IPS DF 4.7 (cell line): ENCODE data around the gene ZNF275.
"Not testable (repeated sequence)": the region's sequence is repeated elsewhere in the genome, so short reads cannot be mapped to it uniquely, and the experiment has no call there.

Source experiments
- DNase-seq: peaks from one replicate; pipeline ENCODE4 v3.0.0-alpha.2; 2013; ENCODE audit warnings: low spot score; ENCODE audit errors: extremely low read depth

ZNF275 gene

GRCh38 chrX:153319295-153320046, 14.5 kb upstream of the ZNF275 start:
- no peak for DNase-seq

DNA sequence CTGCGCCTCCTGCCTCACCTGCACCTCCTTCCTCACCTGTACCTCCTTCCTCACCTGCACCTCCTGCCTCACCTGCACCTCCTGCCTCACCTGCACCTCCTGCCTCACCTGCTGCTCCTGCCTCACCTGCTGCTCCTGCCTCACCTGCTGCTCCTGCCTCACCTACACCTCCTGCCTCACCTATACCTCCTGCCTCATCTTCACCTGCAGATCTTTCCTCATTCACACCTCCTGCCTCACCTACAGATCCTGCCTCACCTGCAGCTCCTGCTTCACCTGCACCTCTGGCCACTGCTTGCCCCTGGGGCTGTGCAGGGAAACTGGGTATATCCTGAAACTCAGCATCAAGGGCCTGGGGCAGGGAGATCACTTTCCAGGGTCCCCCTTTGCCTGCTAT, 13.9 kb upstream of the ZNF275 start:
- DNase-seq, result not testable (repeated sequence)

GRCh38 chrX:153320555-153321184, 13.3 kb upstream of the ZNF275 start:
- no peak for DNase-seq

- no peak for DNase-seq
Measured at GRCh38 chrX:153321381-153322124, 12.4 kb upstream of the ZNF275 start, which contains the start of gene PNMA6F. TSS of gene PNMA6F (minus strand) at chrX:153321767. CDS start at chrX:153320674, 1,093 bp downstream.

DNA sequence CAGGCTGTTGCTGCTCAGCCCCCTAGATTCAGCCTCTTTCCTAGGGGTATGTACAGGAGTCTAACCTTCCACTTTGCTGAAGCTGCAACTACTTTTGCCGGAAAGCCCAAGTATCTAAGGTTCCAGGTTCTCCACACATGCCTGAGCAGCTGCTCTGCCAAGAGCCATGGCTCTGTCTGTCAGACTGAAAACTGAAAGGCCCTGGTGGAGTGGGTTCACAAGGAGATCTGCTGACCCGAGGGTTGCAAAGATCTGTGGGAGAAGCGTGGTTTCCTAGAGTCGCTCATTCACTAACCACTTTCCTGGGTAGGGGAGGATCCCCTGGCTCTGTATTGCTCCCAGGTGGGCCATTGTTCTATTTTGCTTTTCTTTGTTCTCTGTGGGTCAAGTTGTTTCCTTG, 6.4 kb upstream of the ZNF275 start:
- DNase-seq, result no peak

DNA sequence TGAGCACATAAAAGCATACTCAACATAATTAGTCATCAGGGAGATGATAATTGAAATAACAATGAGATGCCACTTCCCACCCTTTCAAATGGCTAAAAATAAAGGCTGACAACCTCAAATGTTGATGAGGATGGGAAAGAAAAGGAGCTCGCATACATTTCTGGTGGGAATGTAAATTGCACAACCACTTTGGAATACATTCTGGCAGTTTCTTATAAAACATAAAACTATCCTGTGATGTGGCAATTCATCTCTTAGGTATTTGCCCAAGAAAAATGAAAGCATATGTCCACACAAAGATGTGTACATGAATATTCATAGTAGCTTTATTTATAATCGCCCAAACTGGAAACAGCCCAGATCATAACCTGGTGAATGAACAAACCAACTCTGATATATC, 687 bp upstream of the ZNF275 start:
- DNase-seq, result no peak

GRCh38 chrX:153334654-153335295, 822 bp downstream of the ZNF275 start:
- no peak for DNase-seq

DNA sequence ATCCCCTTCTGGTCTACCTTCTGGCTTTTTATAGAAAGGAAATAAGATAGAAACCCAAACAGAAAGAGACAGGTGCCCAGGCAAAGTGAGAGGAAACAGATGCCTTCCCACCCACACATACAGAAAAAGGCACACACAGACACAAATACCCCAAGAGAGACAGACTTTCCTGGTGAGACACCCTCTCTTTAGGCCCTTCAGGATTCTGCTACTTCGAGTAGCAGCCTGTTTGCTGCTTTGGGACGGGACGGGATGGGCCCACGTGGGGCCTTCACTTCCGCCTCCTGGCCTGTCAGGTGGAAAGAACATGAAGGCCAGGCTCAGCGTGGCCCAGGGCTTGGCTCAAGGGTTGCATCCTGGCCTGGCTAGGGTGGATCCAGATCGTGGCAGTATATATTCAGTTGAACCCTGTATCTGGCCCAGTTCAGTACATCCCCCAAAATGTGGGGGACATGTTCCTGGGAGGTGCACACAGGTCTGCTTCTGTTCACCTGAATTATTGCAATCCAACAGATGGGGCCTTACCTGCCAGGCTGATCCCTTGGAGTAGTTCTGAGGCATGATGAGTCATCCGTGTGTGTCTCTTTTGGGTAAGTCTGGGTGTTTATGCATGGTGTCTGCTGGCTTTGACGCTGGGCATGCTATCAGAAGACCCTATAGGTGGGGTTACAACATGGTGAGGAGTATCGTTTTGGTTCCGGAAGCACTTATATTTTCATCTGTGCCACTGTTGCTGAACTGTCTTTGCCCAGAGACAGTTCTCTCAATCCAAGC, 2.4 kb downstream of the ZNF275 start:
- no peak for DNase-seq

DNA sequence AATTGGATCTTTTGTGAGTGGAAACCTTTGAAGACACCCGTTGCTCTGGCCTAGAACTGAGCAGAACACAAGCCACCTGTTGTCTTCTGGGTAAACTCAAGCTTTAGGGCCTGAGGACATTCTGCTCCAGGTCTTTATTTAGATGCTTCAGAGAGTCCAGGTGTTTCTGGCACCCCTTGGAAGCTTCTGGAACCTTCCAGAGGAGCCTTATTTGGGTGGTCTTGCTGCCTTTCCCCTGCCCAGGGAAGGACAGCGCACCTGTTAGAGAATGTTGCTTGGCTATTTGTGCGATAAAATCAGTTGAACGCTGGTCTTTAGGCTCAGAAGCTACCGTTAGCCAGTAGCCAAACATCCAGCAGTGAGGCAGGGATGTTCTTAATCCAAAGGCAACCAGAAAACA, 3.0 kb downstream of the ZNF275 start:
- DNase-seq, result no peak

DNA sequence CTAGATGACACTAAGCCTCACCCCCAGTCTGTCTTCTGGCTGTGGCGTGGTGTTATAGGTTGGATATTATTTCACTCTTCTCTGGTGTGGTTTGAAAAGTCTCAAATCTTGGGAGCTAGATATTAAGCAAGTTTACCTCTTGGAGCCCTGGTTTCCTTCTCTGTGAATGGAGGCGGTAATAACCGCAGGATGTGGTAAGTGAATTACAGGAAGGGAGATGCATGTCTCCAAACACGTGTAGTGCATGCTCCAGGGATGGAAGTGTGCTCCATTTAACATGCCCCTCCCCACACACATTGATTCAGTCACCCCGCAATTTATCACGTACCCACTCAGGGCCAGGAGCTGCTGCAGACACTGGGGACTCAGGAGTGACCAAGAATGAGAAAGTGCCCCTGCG, 4.9 kb downstream of the ZNF275 start:
- DNase-seq, result no peak

DNA sequence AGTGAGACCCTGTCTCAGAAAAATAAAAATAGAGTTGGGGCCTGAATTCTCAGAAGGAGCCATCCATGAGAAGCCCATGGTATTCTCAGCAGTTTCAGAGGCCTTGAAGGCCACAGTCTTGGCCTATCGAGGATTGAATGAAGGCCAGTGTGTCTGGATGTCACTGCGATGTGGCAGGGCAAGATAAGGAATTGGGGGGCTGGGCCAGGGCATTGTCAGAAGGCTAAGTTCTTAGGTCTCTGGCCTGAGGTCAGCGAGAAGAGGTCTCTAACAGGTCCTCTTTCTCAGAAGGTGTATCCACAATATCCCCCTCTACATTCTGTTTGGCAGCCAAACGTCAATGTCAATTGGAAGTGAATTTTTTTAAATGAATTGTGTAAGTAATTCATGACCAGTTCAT, 5.7 kb downstream of the ZNF275 start:
- DNase-seq, result no peak

DNA sequence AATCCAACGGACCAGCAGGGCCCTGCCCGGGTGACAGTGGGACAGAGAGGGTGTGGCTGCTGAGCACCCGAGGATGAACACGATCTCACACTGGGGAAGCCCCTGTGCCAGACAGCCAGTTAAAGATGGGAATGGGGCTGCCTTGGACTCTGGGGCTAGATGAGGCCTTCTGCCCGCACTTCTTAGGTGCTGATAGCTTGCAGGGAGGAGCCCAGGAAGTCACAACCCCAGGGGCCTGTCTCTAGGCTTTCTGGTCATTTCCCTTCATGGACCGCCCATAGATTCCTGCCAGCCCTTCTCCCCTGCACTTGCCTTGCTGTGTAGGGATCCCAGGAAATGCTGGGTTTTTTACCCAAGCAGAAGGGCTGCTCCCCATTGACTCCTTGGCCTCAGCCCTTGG, 6.2 kb downstream of the ZNF275 start:
- no peak for DNase-seq

GRCh38 chrX:153342762-153343558, 9.0 kb downstream of the ZNF275 start:
- DNase-seq, result no peak

- DNase-seq, result no peak
Measured at GRCh38 chrX:153343674-153344073, 9.7 kb downstream of the ZNF275 start.

- no peak for DNase-seq
Measured at GRCh38 chrX:153347530-153347929, 13.6 kb downstream of the ZNF275 start.

DNA sequence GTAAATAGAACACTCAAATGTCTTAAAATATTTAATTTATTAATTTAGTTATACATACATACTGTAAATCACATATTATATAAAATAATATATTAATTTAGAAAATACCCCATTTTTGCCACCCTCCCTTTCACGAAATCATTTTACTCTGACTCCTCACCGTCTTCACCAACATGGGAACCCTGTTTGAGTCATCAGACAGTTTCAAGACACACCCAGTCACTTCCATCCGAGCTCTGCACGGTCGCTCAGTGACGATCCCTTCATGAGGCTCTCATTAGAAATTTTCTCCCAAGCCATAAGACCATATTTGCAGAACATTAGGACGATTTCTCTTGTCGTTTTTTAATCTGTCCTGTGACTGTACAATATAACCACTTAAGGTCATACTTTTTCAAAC, 14.5 kb downstream of the ZNF275 start:
- no peak for DNase-seq

DNA sequence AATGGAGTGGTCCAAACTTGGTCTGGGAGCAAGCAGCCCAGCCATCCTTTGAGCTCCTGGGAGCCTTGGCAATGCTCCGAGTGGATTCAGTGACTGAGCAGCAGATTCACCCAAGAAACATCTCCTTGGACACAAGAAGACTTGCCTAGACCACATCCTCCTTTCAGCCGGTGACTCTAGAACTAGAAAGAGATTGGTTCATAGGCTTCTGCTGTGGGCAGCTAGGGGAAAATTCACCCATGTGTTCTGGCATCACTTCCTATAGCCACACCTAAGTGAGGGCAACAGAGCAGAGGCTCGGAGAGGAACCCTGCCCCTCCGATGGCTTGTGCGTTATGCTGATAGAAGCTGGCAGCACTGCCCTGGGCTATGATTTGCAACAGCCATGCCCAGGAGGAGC, 16.0 kb downstream of the ZNF275 start:
- DNase-seq, result no peak

DNA sequence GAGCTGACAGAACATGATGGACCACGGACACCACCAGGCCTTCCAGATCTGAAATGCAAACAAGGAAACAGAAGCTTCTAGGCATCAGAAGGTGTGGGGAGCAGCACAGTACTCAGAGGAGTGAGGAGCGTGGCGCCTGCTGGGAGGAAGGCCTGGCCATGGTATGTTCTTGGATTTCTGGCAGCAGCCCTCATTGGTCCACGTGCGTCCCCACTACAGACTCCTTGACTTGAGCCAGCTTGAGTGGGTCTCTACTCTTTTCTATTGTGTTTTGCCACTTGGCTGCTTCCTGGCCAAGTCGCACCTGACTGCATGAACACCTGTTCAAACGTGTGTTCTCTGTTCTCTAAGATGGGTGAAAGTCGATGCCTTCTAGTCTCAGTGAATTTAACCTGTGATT, 18.0 kb downstream of the ZNF275 start:
- no peak for DNase-seq

GRCh38 chrX:153352858-153353257, 18.9 kb downstream of the ZNF275 start:
- DNase-seq, result no peak

GRCh38 chrX:153353416-153353815, 19.5 kb downstream of the ZNF275 start:
- no peak for DNase-seq
